Measurements from ENCODE around the gene RBCK1.

- TF ChIP-seq CTCF (IDR thresholded peaks at IDR 0.05) (no peak), EP300 (IDR thresholded peaks at IDR 0.05) (no peak)
These were observed 4.0 kb downstream of the RBCK1 start for GRCh38 chr20:412081-412480.

Measured in stomach (tissue), 4 donors.